ENCODE data around the gene CCL23.

DNA sequence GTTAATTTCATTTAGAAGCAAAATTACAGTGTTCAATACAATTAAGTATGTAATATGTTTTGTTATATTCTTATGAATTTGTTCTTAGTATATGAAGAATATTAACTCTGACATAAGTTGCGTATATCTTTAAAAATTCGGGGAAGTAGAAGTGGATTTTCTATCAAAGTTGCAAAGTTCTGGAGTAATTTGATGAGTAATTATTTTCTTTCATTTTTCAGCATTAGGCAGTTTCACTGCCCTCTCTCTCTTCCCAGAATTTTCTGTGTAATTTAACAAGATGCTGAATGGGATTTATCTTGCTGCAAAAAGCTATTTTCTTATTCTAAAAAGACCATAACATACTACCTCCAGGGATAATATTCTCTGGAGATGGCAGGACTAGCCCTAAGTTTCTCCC is 37.4 kb upstream of the CCL23 start:
- no peak for TF ChIP-seq POLR2A (IDR thresholded peaks at IDR 0.05)
- TF ChIP-seq, protein P1, sequence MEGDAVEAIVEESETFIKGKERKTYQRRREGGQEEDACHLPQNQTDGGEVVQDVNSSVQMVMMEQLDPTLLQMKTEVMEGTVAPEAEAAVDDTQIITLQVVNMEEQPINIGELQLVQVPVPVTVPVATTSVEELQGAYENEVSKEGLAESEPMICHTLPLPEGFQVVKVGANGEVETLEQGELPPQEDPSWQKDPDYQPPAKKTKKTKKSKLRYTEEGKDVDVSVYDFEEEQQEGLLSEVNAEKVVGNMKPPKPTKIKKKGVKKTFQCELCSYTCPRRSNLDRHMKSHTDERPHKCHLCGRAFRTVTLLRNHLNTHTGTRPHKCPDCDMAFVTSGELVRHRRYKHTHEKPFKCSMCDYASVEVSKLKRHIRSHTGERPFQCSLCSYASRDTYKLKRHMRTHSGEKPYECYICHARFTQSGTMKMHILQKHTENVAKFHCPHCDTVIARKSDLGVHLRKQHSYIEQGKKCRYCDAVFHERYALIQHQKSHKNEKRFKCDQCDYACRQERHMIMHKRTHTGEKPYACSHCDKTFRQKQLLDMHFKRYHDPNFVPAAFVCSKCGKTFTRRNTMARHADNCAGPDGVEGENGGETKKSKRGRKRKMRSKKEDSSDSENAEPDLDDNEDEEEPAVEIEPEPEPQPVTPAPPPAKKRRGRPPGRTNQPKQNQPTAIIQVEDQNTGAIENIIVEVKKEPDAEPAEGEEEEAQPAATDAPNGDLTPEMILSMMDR (IDR thresholded peaks at IDR 0.05) = no peak

All from thyroid gland (tissue), 4 donors.